Measurements from ENCODE around the gene OTX1. TPM values are rescaled to one million over a fixed set of nuclear protein-coding genes. Genes with fewer than 3 reads are reported as not detected.

Gene OTX1
- total and polyA plus RNA-seq, 2 donors (not counting 3 experiments of a cell fraction or from before 2014, with no cell fraction given): not detected

- H4K20me1 ChIP-seq (replicated peaks; ENCODE audit: control insufficient read depth, extremely low read depth, insufficient read depth, low read length): no peaks in the 10 kb centered on the region
- no peak for DNase-seq (ENCODE audit: low read depth, low spot score)
- no peaks in the 10 kb centered on the region for H3K9me1 ChIP-seq (replicated peaks; ENCODE audit: control insufficient read depth, extremely low read depth, insufficient read depth, low read length)
- H2AFZ ChIP-seq (ENCODE audit: low read depth, low read length): no peak overlapping the region
- H3K4me3 ChIP-seq (replicated peaks in 1 of 3; ENCODE audit: insufficient read depth in 1 of 3, low read depth in 1 of 3, low read length in 3 of 3): no peak overlapping the region
- H3K36me3 ChIP-seq (ENCODE audit: control insufficient read depth in 2 of 2, extremely low read depth in 1 of 2, insufficient read depth in 2 of 2, low read length in 2 of 2): no peaks in the 10 kb centered on the region
- H3K4me1 ChIP-seq (ENCODE audit: control insufficient read depth, extremely low read depth, insufficient read depth, low read length): no peaks in the 10 kb centered on the region
- dilution Hi-C loops (cut with MboI; ENCODE audit: extremely low pct_ligation_motif_present, low sequenced_read_pairs) (no loop called here), intact Hi-C loops (cut with micrococcal nuclease) (no loop called here)
- no peak for FAIRE-seq
- no peak overlapping the region for H3K9ac ChIP-seq (replicated peaks; ENCODE audit: extremely low read depth, insufficient read depth, low read length)
- H3K27ac ChIP-seq (ENCODE audit: insufficient read depth, low read depth, low read length): no peak overlapping the region
- no peak overlapping the region for H3K4me2 ChIP-seq (ENCODE audit: insufficient read depth, low read length)
- no TSS peak for BruUV-seq (replicated peaks)
- H3K9me3 ChIP-seq (replicated peaks; ENCODE audit: control insufficient read depth, insufficient read depth, low read length): no peaks in the 10 kb centered on the region
- H3K27me3 ChIP-seq (ENCODE audit: control insufficient read depth in 2 of 2, insufficient read depth in 2 of 2, low read length in 2 of 2): peaks cover 0 to 7% of the 10 kb centered on the region in 2 experiments
- no peaks in the 10 kb centered on the region for H3K79me2 ChIP-seq (ENCODE audit: control insufficient read depth, insufficient read depth, low read length)
- TF ChIP-seq POLR2A (IDR thresholded peaks at IDR 0.05; ENCODE audit: low read depth, low read length) (no peak), MYC (IDR thresholded peaks at IDR 0.05; ENCODE audit: low read depth, low read length) (no peak), GATA2 (IDR thresholded peaks at IDR 0.05; ENCODE audit: insufficient read depth, insufficient read length, low read depth, low read length) (no peak), JUN (IDR thresholded peaks at IDR 0.05; ENCODE audit: borderline replicate concordance, insufficient read depth, insufficient read length, low read depth) (no peak), EZH2 (IDR thresholded peaks at IDR 0.05; ENCODE audit: borderline replicate concordance, low read depth, low read length, severe bottlenecking) (no peak), POLR2AphosphoS5 (IDR thresholded peaks at IDR 0.05; ENCODE audit: insufficient read depth, low read depth, low read length) (no peak), FOS (IDR thresholded peaks at IDR 0.05; ENCODE audit: borderline replicate concordance, insufficient read depth, low read length) (no peak)
- TF ChIP-seq, protein P1, sequence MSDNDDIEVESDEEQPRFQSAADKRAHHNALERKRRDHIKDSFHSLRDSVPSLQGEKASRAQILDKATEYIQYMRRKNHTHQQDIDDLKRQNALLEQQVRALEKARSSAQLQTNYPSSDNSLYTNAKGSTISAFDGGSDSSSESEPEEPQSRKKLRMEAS (IDR thresholded peaks at IDR 0.05; ENCODE audit: insufficient read depth, insufficient read length): no peak
- TF ChIP-seq, protein P2, sequence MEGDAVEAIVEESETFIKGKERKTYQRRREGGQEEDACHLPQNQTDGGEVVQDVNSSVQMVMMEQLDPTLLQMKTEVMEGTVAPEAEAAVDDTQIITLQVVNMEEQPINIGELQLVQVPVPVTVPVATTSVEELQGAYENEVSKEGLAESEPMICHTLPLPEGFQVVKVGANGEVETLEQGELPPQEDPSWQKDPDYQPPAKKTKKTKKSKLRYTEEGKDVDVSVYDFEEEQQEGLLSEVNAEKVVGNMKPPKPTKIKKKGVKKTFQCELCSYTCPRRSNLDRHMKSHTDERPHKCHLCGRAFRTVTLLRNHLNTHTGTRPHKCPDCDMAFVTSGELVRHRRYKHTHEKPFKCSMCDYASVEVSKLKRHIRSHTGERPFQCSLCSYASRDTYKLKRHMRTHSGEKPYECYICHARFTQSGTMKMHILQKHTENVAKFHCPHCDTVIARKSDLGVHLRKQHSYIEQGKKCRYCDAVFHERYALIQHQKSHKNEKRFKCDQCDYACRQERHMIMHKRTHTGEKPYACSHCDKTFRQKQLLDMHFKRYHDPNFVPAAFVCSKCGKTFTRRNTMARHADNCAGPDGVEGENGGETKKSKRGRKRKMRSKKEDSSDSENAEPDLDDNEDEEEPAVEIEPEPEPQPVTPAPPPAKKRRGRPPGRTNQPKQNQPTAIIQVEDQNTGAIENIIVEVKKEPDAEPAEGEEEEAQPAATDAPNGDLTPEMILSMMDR (IDR thresholded peaks at IDR 0.05; ENCODE audit: extremely low read depth in 1 of 2, insufficient read depth in 1 of 2, low read depth in 1 of 2, low read length in 2 of 2): no peak
- POLR2A ChIA-PET: no interaction called here
- CTCF ChIA-PET: interaction anchor here (1.3 kb wide), 1 partner anchor 176 kb away, joined by 3 read pairs; no protein-coding TSS in a partner anchor
These were observed 42.2 kb downstream of the OTX1 start for GRCh38 chr2:63092857-63093256.

Data from endothelial cell of umbilical vein (primary cell).